Ascending aorta (tissue), 2 donors: ENCODE data around the gene CCDC12. TPM values are rescaled to one million over a fixed set of nuclear protein-coding genes. Genes with fewer than 3 reads are reported as not detected.

Experiments
- DNase-seq, 2 donors: peaks; one replicate each; pipeline ENCODE4 v3.0.0-alpha.2; 2019; ENCODE audit warnings: low spot score in 2 of 2
- H3K27ac ChIP-seq, 2 donors: fragments of 200-600 bp; sonication (generic); one replicate each; pipeline ENCODE4 v1.5.1; 2016 to 2017; ENCODE audit warnings: mild to moderate bottlenecking in 1 of 2
- H3K27me3 ChIP-seq: fragments of 200-600 bp; sonication (generic); one replicate; pipeline ENCODE4 v1.5.1; 2017
- H3K36me3 ChIP-seq, 2 donors: fragments of 200-600 bp; sonication (generic); one replicate each; pipeline ENCODE4 v1.5.1; 2016
- H3K4me1 ChIP-seq, 2 donors: fragments of 200-600 bp; sonication (generic); one replicate each; pipeline ENCODE4 v1.5.1; 2016 to 2017; ENCODE audit warnings: mild to moderate bottlenecking in 1 of 2
- H3K4me3 ChIP-seq, 2 donors: fragments of 200-600 bp; sonication (generic); one replicate each; pipeline ENCODE4 v1.5.1; 2016 to 2017; ENCODE audit warnings: mild to moderate bottlenecking in 1 of 2
- H3K9me3 ChIP-seq, 2 donors: fragments of 200-600 bp; sonication (generic); one replicate each; pipeline ENCODE4 v1.5.1; 2016
- intact Hi-C: fragments of 100-400 bp; cut with DNase I; formaldehyde crosslinking; loops from one replicate; pipeline ENCODE4 v1.15.1; 2023
- total RNA-seq: library from RNA; depleted of rRNA; stranded (reverse); fragments of >200 nt; gene quantifications from one replicate; pipeline ENCODE4 v1.1.0, GENCODE V29; 2016
- TF ChIP-seq, protein P1 (sequence below), 3 experiments: fragments of 200-600 bp in 2 of 3; fragments of 450-650 bp in 1 of 3; sonication (generic) in 2 of 3; IDR thresholded peaks; one replicate each; pipeline ENCODE4 v1.5.1; 2016 to 2019; ENCODE audit warnings: antibody characterized with exemption in 3 of 3, mild to moderate bottlenecking in 1 of 3, moderate library complexity in 1 of 3

CCDC12 gene
- total RNA-seq, 1 donor from 2014 or later: 34.3 TPM

DNA sequence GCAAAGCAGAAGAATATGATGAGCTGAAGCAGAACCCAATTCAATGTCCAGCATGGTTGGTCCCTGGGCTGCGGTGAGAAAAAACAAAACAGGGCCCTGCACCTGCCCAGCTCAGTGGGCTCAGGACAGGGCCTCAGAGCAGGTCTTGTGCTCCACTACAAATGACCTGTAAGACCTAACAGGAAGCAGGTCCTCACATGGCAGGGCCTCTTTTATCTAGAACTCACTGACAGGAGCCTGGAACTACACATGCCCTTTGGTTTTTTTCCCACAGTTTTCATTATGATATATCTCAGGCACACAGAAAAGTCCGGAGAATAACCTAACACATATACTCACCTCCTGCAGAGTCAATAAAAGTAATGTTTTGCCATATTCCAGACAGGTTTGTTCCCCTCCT, 38.4 kb downstream of the CCDC12 start:
- no peak overlapping the region for H3K4me3 ChIP-seq
- H3K9me3 ChIP-seq: no peaks in the 10 kb centered on the region
- no peaks in the 10 kb centered on the region for H3K27me3 ChIP-seq
- peaks cover 23 to 34% of the 10 kb centered on the region in 2 donors for H3K4me1 ChIP-seq
- peaks cover 9 to 34% of the 10 kb centered on the region in 2 donors for H3K36me3 ChIP-seq
- intact Hi-C loops: loop anchor here (10.0 kb wide), 2 partner anchors 347 to 377 kb away; partner anchors contain the start of genes KIF9 and KLHL18
- no peak for DNase-seq
- H3K27ac ChIP-seq: peak overlapping the region; percentile 22 to 70
- TF ChIP-seq, protein P1, sequence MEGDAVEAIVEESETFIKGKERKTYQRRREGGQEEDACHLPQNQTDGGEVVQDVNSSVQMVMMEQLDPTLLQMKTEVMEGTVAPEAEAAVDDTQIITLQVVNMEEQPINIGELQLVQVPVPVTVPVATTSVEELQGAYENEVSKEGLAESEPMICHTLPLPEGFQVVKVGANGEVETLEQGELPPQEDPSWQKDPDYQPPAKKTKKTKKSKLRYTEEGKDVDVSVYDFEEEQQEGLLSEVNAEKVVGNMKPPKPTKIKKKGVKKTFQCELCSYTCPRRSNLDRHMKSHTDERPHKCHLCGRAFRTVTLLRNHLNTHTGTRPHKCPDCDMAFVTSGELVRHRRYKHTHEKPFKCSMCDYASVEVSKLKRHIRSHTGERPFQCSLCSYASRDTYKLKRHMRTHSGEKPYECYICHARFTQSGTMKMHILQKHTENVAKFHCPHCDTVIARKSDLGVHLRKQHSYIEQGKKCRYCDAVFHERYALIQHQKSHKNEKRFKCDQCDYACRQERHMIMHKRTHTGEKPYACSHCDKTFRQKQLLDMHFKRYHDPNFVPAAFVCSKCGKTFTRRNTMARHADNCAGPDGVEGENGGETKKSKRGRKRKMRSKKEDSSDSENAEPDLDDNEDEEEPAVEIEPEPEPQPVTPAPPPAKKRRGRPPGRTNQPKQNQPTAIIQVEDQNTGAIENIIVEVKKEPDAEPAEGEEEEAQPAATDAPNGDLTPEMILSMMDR (IDR thresholded peaks at IDR 0.05): no peak

DNA sequence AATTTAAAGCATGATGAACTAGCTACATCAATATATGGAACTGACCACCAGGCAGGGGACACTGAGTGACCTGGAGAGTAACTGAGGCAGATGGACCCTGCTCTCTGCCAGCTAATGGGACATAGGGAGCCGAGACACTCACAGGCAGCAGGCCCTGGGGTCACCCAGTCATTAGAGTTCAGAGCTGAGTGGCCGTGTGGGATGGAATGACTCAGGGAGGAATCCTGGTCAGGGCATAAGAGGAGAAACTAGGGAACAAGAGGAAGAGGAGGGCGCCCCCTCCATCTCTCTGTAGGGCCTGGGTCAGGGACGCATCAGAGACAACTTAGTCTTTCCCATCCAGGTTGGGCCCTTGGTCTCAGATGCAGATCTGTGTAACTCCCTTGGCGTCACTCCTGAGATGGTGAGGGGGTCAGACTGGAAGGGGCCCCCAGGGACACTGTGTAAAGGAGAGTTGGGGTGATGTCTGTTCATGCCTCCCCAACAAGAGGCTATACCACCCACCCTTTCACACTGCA, 39.8 kb downstream of the CCDC12 start:
- no peak for DNase-seq
- peaks cover 35 to 47% of the 10 kb centered on the region in 2 donors for H3K4me1 ChIP-seq
- peaks cover 9 to 28% of the 10 kb centered on the region in 2 donors for H3K36me3 ChIP-seq
- H3K27me3 ChIP-seq: no peaks in the 10 kb centered on the region
- H3K4me3 ChIP-seq: no peak overlapping the region
- no peaks in the 10 kb centered on the region for H3K9me3 ChIP-seq
- H3K27ac ChIP-seq: peak overlapping the region; percentile 70 to 94
- TF ChIP-seq, protein P1 (IDR thresholded peaks at IDR 0.05): no peak
- intact Hi-C loops: loop anchor here (10.0 kb wide), 2 partner anchors 348 to 378 kb away; partner anchors contain the start of genes KIF9 and KLHL18

GRCh38 chr3:46935989-46936558, 40.5 kb downstream of the CCDC12 start:
- H3K4me1 ChIP-seq: peaks cover 40 to 55% of the 10 kb centered on the region in 2 donors
- no peaks in the 10 kb centered on the region for H3K9me3 ChIP-seq
- H3K36me3 ChIP-seq: peaks cover 9 to 28% of the 10 kb centered on the region in 2 donors
- H3K27ac ChIP-seq: peak overlapping the region; percentile 70 to 94
- H3K4me3 ChIP-seq: no peak overlapping the region
- intact Hi-C loops: loop anchor here (1.0 to 10.0 kb wide), 5 partner anchors 27 to 379 kb away; partner anchors contain the start of genes CCDC12, KIF9 and KLHL18
- TF ChIP-seq, protein P1 (IDR thresholded peaks at IDR 0.05): no peak
- DNase-seq: no peak
- H3K27me3 ChIP-seq: no peaks in the 10 kb centered on the region

DNA sequence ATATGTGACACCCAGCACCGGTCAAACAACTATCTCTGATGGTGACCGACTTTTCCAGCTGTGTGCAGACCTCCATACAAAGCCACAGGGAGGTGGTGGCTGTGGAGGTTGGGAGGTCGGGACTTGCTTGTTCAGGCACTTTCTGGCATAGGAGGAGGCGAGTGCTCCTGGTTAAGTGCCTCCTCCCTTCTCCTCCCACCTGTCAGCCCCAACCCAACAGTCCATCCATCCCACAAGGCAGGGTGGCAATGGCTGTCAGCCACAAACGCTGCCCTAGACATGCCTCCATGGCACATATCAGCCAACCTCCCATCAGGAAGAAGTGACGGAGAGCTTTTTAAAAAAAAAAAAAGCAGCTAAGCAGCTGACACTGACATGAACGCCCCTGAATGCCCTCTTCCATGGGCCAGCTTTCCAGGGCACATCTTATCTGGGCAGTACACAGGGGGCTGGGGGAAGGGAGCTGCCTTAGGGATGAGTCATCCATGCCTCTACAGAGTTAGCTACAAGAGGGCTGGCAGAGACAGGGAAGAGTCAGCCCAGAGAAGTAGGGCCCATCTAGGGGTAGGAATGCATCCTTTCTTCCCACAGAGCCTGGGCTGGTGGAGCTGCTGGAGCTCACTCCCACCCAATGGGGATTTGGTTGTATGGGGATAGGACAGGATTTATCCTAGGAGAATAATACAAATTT, 41.2 kb downstream of the CCDC12 start:
- intact Hi-C loops: loop anchor here (1.0 to 10.0 kb wide), 5 partner anchors 27 to 379 kb away; partner anchors contain the start of genes CCDC12, KIF9 and KLHL18
- H3K9me3 ChIP-seq: no peaks in the 10 kb centered on the region
- DNase-seq: peak; percentile 90 to 98

DNA sequence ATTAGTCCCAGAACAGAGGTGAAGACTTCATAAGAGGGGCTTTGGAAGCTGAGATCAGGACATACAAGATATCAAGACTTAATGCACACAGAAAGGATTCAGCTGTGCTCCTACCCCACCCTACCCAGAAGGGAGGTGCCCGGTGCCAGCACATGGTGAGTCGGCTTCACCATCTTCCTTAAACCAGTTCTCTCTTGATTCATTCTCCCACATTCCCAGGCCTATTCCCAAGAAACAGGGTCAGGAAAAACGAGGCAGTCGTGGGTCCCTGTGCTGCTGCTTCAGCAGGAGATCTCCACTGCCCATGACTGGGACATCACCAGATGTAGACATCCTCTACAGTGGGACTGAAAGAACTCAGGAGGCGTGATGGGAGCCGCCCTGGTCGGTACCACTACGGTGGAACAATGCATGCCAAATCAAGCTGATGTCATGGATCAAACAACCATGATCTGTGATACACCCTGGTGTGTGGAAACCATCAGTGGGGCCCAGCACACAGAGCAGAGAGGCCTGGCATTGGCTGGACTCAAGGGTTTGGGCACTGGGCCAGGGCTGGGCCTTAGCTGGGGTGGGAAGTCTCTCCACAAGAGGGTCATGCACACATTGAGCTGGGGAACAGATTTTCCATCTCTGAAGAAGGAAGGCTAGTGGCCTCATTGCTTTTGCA, 41.9 kb downstream of the CCDC12 start:
- Histone ChIP-seq H3K27ac (peak overlapping the region; percentile 85 to 94), H3K27me3 (no peaks in the 10 kb centered on the region), H3K4me1 (peaks cover 51 to 69% of the 10 kb centered on the region in 2 donors), H3K4me3 (no peak overlapping the region), H3K36me3 (peaks cover under 1 to 15% of the 10 kb centered on the region in 2 donors), H3K9me3 (no peaks in the 10 kb centered on the region)
- intact Hi-C loops: loop anchor here (1.0 to 10.0 kb wide), 5 partner anchors 26 to 380 kb away; partner anchors contain the start of genes CCDC12, KIF9 and KLHL18
- no peak for DNase-seq
- TF ChIP-seq, protein P1 (IDR thresholded peaks at IDR 0.05): no peak

More for the DNA sequence above, 41.2 kb downstream of the CCDC12 start:
- TF ChIP-seq, protein P1 (IDR thresholded peaks at IDR 0.05): peak; percentile 68 to 84 (median 69)
- peaks cover 47 to 62% of the 10 kb centered on the region in 2 donors for H3K4me1 ChIP-seq
- H3K27ac ChIP-seq: peak overlapping the region; percentile 85 to 94
- H3K27me3 ChIP-seq: no peaks in the 10 kb centered on the region
- H3K4me3 ChIP-seq: no peak overlapping the region
- peaks cover 6 to 21% of the 10 kb centered on the region in 2 donors for H3K36me3 ChIP-seq
